ENCODE results near the gene RNF212B.

The RNF212B gene

GRCh38 chr14:23321572-23322547 lies 84.1 kb downstream of the RNF212B start (continued):
- TF ChIP-seq ZNF514 (tag by site-specific recombination; IDR thresholded peaks at IDR 0.05) (no peak), ZSCAN4 (tag by site-specific recombination; IDR thresholded peaks at IDR 0.05) (no peak), SCRT2 (tag by site-specific recombination; IDR thresholded peaks at IDR 0.05) (no peak), GLIS2 (tag by site-specific recombination; IDR thresholded peaks at IDR 0.05) (peak; percentile 46; the same call in 1 of the 2 replicates), ZNF426 (tag by site-specific recombination; IDR thresholded peaks at IDR 0.05) (no peak), ZNF530 (tag by site-specific recombination; IDR thresholded peaks at IDR 0.05; ENCODE audit: low read depth) (no peak), ZNF639 (tag by site-specific recombination; IDR thresholded peaks at IDR 0.05) (0 out of 2 replicates have a peak, but pooled peaks have one; percentile 7), ZNF660 (tag by site-specific recombination; IDR thresholded peaks at IDR 0.05) (no peak), PRDM4 (tag by site-specific recombination; IDR thresholded peaks at IDR 0.05) (no peak), ZNF324 (tag by site-specific recombination; IDR thresholded peaks at IDR 0.05) (no peak), GLI2 (tag by site-specific recombination; IDR thresholded peaks at IDR 0.05; ENCODE audit: borderline replicate concordance, low read depth) (no peak), ZNF433 (tag by site-specific recombination; IDR thresholded peaks at IDR 0.05; ENCODE audit: low read depth) (no peak), ZBTB26 (tag by site-specific recombination; optimal IDR thresholded peaks at IDR 0.05) (peak; percentile 7)

All from HEK293 (cell line).